Measurements from ENCODE around the gene ING5.

DNA sequence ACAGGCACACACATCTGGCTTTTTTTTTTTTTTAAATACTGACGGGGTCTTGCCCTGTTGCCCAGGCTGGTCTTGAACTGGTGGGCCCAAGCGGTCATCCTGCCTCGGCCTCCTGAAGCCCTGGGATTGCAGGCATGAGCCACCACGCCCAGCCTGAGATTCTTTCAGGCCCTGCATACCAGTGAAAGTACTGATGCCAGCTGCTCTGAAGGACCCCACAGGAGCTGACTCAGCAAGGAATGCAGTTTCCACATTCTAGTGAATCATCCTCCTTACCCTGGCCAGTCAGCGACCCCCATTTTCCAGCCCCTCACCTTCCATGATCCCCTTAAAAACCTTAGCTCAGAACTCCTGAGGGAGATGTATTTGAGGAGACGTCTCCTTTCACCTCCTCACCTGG, 9.4 kb upstream of the ING5 start:
- TF ChIP-seq, protein P1, sequence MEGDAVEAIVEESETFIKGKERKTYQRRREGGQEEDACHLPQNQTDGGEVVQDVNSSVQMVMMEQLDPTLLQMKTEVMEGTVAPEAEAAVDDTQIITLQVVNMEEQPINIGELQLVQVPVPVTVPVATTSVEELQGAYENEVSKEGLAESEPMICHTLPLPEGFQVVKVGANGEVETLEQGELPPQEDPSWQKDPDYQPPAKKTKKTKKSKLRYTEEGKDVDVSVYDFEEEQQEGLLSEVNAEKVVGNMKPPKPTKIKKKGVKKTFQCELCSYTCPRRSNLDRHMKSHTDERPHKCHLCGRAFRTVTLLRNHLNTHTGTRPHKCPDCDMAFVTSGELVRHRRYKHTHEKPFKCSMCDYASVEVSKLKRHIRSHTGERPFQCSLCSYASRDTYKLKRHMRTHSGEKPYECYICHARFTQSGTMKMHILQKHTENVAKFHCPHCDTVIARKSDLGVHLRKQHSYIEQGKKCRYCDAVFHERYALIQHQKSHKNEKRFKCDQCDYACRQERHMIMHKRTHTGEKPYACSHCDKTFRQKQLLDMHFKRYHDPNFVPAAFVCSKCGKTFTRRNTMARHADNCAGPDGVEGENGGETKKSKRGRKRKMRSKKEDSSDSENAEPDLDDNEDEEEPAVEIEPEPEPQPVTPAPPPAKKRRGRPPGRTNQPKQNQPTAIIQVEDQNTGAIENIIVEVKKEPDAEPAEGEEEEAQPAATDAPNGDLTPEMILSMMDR (IDR thresholded peaks at IDR 0.05 in 4 of 5, conservative IDR thresholded peaks at IDR 0.05 in 1 of 5): no peak
- no peak for TF ChIP-seq POLR2A (IDR thresholded peaks at IDR 0.05)

Measured in gastrocnemius medialis (tissue), 4 donors.